ENCODE data around the gene CD86. TPM values are rescaled to one million over a fixed set of nuclear protein-coding genes. Genes with fewer than 3 reads are reported as not detected.

CD86 gene
- total and polyA plus RNA-seq, 8 donors: 0.31 to 9.0 (median 0.55) TPM

DNA sequence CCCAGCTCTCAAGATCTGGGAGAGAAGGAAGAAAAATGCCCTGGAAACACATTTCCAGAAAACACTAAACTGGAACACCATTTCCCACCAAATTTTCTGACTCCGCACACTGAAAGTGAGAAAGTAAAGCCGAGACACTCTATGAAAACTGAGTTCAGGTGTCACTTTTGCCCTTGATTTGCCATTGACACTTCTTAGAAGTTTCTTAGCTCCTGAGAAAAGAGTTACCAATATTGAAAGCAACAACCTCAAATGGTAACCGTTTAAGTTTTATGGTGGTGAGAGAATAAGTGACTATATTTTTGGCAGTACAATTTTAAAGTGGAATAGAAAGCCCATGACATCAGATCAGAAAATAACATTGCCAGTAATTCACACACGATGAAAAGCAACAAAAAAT lies 39.0 kb downstream of the CD86 start:
- Histone ChIP-seq H3K9me3 (no peaks in the 10 kb centered on the region), H3K36me3 (no peaks in the 10 kb centered on the region), H3K4me3 (no peak overlapping the region), H3K27ac (no peak overlapping the region), H3K27me3 (no peaks in the 10 kb centered on the region), H3K4me1 (no peaks in the 10 kb centered on the region)
- 73 to 76% methylated on average over 4 of the region's 4 CpGs for WGBS, 2 donors
- ATAC-seq (no peak), FAIRE-seq (no peak), DNase-seq (no peak)
- intact Hi-C loops (cut with DNase I): loop anchor here in 1 of 3 donors (10.0 kb wide), 1 partner anchor 191 kb away; no protein-coding TSS in a partner anchor
- TF ChIP-seq, protein P1, sequence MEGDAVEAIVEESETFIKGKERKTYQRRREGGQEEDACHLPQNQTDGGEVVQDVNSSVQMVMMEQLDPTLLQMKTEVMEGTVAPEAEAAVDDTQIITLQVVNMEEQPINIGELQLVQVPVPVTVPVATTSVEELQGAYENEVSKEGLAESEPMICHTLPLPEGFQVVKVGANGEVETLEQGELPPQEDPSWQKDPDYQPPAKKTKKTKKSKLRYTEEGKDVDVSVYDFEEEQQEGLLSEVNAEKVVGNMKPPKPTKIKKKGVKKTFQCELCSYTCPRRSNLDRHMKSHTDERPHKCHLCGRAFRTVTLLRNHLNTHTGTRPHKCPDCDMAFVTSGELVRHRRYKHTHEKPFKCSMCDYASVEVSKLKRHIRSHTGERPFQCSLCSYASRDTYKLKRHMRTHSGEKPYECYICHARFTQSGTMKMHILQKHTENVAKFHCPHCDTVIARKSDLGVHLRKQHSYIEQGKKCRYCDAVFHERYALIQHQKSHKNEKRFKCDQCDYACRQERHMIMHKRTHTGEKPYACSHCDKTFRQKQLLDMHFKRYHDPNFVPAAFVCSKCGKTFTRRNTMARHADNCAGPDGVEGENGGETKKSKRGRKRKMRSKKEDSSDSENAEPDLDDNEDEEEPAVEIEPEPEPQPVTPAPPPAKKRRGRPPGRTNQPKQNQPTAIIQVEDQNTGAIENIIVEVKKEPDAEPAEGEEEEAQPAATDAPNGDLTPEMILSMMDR (IDR thresholded peaks at IDR 0.05): no peak

DNA sequence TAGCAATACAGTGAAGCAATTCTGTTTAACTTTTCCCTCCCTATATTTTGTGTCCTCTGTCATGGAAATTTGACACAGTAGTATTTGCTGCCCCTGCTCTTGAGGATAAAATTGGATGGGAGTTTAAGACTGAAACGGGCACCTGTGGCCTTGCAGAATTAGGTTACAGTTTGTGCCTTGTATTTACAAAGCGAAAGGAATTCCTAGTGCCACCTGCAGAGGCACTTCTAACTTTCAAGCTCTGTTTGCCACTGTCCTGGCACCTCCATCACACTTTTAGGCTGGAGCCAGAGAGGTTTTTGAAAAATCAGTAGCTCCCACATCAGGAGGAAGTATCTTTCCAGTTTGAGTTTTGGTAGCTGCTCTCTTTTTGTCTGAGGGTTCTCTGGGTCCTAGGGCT lies 39.5 kb downstream of the CD86 start:
- no peaks in the 10 kb centered on the region for H3K9me3 ChIP-seq
- no peaks in the 10 kb centered on the region for H3K4me1 ChIP-seq
- WGBS, 2 donors: 35 to 42% methylated on average over 2 of the region's 2 CpGs
- FAIRE-seq (no peak), ATAC-seq (no peak), DNase-seq (no peak)
- intact Hi-C loops (cut with DNase I): loop anchor here in 2 of 3 donors (5.0 to 10.0 kb wide), 2 partner anchors 168 to 190 kb away; no protein-coding TSS in a partner anchor
- H3K4me3 ChIP-seq: no peak overlapping the region
- no peak overlapping the region for H3K27ac ChIP-seq
- TF ChIP-seq, protein P1 (IDR thresholded peaks at IDR 0.05): no peak
- no peaks in the 10 kb centered on the region for H3K27me3 ChIP-seq
- no peaks in the 10 kb centered on the region for H3K36me3 ChIP-seq

DNA sequence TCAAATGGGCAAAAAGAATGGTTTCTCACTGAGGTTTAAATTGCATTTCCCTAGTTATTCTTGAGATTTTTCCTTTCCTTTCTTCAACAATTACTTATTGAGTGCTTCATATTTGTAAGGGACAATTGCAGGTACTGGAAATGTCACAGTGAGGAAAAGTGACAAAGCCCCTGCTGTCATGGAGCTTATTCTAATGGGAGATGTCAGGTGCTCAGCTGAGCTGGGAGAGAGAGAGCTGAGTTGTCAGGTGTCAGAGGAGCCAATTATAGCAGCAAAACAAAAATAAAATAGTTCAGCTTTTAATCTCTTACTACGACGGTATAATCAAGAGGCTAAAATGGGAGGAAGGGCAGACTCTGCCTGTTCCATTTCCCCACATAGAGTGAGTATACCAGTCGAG lies 42.0 kb downstream of the CD86 start:
- Histone ChIP-seq H3K27ac (no peak overlapping the region), H3K4me3 (no peak overlapping the region), H3K9me3 (no peaks in the 10 kb centered on the region), H3K36me3 (no peaks in the 10 kb centered on the region), H3K27me3 (no peaks in the 10 kb centered on the region), H3K4me1 (no peaks in the 10 kb centered on the region)
- TF ChIP-seq, protein P1 (IDR thresholded peaks at IDR 0.05): no peak
- no peak for FAIRE-seq
- ATAC-seq: no peak
- DNase-seq: no peak
- intact Hi-C loops (cut with DNase I): loop anchor here in 2 of 3 donors (5.0 to 10.0 kb wide), 2 partner anchors 165 to 188 kb away; no protein-coding TSS in a partner anchor
- WGBS, 2 donors: 48 to 51% methylated on average over 3 of the region's 3 CpGs

DNA sequence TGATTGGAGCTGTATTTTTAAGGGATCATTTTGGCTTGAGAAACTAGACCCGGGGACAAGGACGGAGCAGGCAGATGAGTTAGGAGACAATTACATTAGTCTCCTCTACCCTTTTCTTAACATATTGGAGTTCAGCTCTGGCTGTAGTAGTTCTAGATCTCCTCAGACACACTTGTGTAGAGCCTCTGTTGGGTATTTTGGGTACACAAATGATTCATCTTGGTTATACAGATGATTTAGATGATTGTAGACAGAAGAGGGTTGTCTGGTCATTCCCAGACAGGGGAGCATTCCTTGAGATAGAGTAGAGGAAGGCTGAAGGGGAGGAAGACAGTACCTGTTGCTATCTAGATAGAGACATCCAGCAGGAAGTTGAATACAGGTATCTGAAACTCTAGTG lies 43.4 kb downstream of the CD86 start:
- no peaks in the 10 kb centered on the region for H3K27me3 ChIP-seq
- no peak for FAIRE-seq
- WGBS, 2 donors: 66 to 100% methylated on average over 2 of the region's 2 CpGs
- no peak overlapping the region for H3K27ac ChIP-seq
- no peak overlapping the region for H3K4me3 ChIP-seq
- intact Hi-C loops (cut with DNase I): loop anchor here in 2 of 3 donors (5.0 to 10.0 kb wide), 2 partner anchors 164 to 186 kb away; no protein-coding TSS in a partner anchor
- no peak for DNase-seq
- H3K36me3 ChIP-seq: no peaks in the 10 kb centered on the region
- no peak for ATAC-seq
- TF ChIP-seq, protein P1 (IDR thresholded peaks at IDR 0.05): no peak
- no peaks in the 10 kb centered on the region for H3K9me3 ChIP-seq
- H3K4me1 ChIP-seq: no peaks in the 10 kb centered on the region

DNA sequence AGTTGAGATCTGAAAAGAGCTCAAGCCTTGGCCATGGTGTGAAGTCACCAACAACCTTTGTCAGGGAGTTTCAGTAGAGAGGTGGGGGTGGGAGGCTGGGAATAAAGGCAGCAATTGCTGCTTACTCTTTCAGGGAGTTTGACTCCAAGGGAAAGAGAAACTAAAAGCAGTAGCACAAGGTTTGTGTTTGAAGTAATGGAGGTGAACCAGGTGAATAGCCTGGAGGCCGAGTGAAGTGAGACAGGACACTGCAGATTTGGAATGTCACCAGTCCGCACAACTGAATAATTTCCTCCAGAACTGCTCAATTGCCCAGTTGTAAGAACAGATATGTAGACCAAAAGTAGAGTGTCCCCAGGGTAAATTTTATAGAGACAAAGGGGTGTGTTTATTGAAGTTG lies 44.1 kb downstream of the CD86 start:
- FAIRE-seq (no peak), DNase-seq (no peak), ATAC-seq (no peak)
- H3K27me3 ChIP-seq: no peaks in the 10 kb centered on the region
- no peaks in the 10 kb centered on the region for H3K36me3 ChIP-seq
- H3K4me1 ChIP-seq: no peaks in the 10 kb centered on the region
- no peak overlapping the region for H3K27ac ChIP-seq
- intact Hi-C loops (cut with DNase I): loop anchor here in 2 of 3 donors (5.0 to 10.0 kb wide), 2 partner anchors 163 to 186 kb away; no protein-coding TSS in a partner anchor
- TF ChIP-seq, protein P1 (IDR thresholded peaks at IDR 0.05): no peak
- H3K9me3 ChIP-seq: no peaks in the 10 kb centered on the region
- WGBS, 2 donors: 73 to 78% methylated on average over 2 of the region's 2 CpGs
- H3K4me3 ChIP-seq: no peak overlapping the region
